Mesodermal cell (in vitro differentiated cells): ENCODE results near the gene RXRA.

Experiments used
- H3K27ac ChIP-seq: 2 replicates; pipeline ENCODE4 v1.7.0; 2013; ENCODE audit warnings: mild to moderate bottlenecking, low read depth, low read length, moderate library complexity; ENCODE audit not compliant: severe bottlenecking
- H3K36me3 ChIP-seq: 2 replicates; pipeline ENCODE4 v1.7.1; 2013; ENCODE audit warnings: mild to moderate bottlenecking, low read length, moderate library complexity; ENCODE audit not compliant: control insufficient read depth, insufficient read depth
- H3K4me1 ChIP-seq: one replicate; pipeline ENCODE4 v1.7.1; 2013; ENCODE audit warnings: mild to moderate bottlenecking, low read length; ENCODE audit not compliant: insufficient read depth, control insufficient read depth, poor library complexity, severe bottlenecking
- H3K4me3 ChIP-seq: 2 replicates; pipeline ENCODE4 v1.7.0; 2013; ENCODE audit warnings: low read length, control low read depth, mild to moderate bottlenecking; ENCODE audit not compliant: insufficient read depth, poor library complexity, severe bottlenecking; ENCODE audit errors: extremely low read depth
- H3K9me3 ChIP-seq: 2 replicates; pipeline ENCODE4 v1.7.1; 2013; ENCODE audit warnings: mild to moderate bottlenecking, low read length, moderate library complexity; ENCODE audit not compliant: control insufficient read depth
- WGBS, 2 experiments: methylation state at CpG; one replicate each; pipeline ENCODE4 v1.1.5; 2013; ENCODE audit warnings: missing lambda C conversion rate in 2 of 2; ENCODE audit not compliant: insufficient coverage in 2 of 2; 5-methylcytosine and 5-hydroxymethylcytosine counted together

Gene RXRA

GRCh38 chr9:134440636-134441226 lies 114.5 kb downstream of the RXRA start:
- H3K36me3 ChIP-seq, result peaks cover 7% of the 10 kb centered on the region
- H3K9me3 ChIP-seq, result no peaks in the 10 kb centered on the region
- H3K4me1 ChIP-seq, result peaks cover 7% of the 10 kb centered on the region
- no peak overlapping the region for H3K27ac ChIP-seq
- H3K4me3 ChIP-seq, result no peak overlapping the region
- WGBS, 2 experiments, result 82 to 87% methylated on average over 11 to 16 of the region's 16 CpGs

DNA sequence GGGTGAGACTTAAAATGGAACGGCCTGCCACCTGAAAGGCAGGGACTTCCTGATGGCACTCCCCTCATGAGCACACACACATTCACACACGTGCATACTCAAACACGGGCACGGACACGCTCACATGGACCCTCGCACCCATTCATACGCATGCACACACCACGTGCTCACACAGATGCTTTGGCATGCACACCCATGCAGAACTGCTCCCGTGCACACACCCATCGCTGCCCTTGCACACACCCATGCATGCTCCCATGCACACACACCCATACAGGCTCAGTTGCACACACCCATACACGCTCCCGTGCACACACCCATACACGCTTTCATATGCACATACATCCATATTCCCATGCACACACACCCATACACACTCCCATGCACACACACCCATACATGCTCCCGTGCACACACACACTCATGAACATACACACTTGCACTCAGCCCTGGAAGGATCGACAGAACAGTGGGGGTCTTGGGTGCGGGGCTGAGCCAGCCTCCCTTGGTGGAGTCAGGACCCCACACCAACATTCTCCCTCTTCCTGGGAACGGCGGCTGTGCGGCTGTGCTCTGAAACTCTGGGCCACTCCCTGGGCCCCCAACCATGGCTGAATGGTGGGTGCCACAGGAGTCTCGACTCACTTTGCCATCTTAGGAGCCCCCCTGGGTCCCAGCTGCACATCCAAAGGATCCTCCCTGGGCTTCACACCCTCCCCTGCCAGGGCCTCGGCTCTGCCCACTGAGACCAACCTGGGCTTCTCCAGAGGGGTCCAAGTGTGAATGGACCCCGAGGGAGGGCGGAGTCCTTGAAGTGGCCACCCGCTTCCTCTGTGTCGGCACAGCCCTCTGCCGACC lies 115.2 kb downstream of the RXRA start:
- Histone ChIP-seq H3K27ac (no peak overlapping the region), H3K4me3 (no peak overlapping the region), H3K36me3 (peaks cover under 1% of the 10 kb centered on the region), H3K9me3 (no peaks in the 10 kb centered on the region), H3K4me1 (peaks cover 7% of the 10 kb centered on the region)
- WGBS, 2 experiments, result 92 to 93% methylated on average over 19 to 26 of the region's 26 CpGs

DNA sequence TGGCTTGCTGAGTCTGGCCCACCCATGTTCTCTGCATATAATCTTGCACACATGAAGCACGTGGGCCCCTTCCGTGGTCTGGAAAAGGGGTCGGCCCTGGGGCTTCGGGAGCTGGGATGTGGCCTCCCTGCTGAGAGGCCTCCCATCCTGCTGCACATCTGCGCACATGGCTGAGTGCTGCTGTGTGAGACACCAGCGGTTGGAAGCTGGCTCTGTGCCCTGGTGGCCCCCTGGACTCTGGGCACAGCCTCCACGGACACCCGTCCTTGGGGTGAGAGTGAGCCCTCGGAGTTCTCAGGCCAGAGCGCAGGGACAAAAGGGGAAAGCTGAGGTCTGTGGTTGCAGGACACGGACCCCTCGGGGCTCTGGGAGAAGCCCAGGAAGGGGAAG lies 115.8 kb downstream of the RXRA start:
- WGBS, 2 experiments, result 83% methylated on average over 12 of the region's 12 CpGs
- Histone ChIP-seq H3K4me3 (no peak overlapping the region), H3K27ac (no peak overlapping the region), H3K36me3 (no peaks in the 10 kb centered on the region), H3K4me1 (peaks cover 7% of the 10 kb centered on the region), H3K9me3 (no peaks in the 10 kb centered on the region)

- 69 to 77% methylated on average over 19 to 20 of the region's 21 CpGs for WGBS, 2 experiments
- H3K9me3 ChIP-seq, result no peaks in the 10 kb centered on the region
- no peaks in the 10 kb centered on the region for H3K36me3 ChIP-seq
- H3K27ac ChIP-seq, result no peak overlapping the region
- H3K4me1 ChIP-seq, result peaks cover 7% of the 10 kb centered on the region
- H3K4me3 ChIP-seq, result no peak overlapping the region
These were observed 116.4 kb downstream of the RXRA start for GRCh38 chr9:134442486-134443173.

DNA sequence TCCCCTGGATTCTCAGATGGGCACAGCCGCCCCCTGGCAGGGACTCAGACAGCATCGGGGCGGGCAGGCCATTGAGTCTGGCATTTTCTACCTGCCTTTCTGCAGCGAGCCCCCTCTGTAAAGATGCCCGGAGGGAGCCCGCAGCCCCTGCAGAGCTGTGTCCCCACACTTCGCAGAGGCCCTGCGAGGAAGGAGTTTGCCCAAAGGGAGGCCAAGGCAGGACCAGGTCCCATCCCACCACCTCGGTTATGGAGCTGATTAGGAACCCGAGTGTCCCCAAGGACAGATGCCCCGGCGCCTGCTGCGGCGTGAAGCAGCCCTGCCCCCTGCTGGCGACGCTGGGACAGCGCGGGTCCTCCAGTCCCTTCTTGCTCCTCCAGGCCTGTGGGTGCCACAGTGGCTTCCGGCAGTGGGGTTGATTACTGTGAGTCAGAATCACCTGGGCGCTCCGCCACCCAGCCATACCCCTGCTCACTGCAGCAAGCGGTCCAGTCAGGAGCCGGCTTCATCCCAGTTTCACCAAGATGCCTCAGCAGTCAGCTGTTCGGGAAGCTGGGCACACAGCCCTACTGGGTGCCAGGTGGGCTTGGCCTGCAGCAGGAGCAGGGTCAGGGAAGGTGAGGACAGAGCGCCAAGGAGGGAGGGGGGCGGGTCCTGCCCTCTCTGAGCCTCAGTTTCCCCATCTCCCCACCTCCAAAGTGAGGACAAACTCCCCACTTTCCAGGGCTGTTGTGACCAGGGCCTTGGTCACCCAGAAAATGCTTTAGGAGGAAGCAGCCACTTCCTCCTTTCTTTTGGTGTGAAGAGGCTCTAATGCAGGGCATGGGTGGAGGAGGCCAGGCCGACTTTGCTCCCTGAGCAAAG lies 117.2 kb downstream of the RXRA start:
- Histone ChIP-seq H3K36me3 (no peaks in the 10 kb centered on the region), H3K27ac (no peak overlapping the region), H3K9me3 (peaks cover 7% of the 10 kb centered on the region), H3K4me3 (no peak overlapping the region), H3K4me1 (peaks cover 7% of the 10 kb centered on the region)
- 26 to 30% methylated on average over 23 to 25 of the region's 27 CpGs for WGBS, 2 experiments

GRCh38 chr9:134444038-134444315 lies 117.7 kb downstream of the RXRA start:
- H3K4me1 ChIP-seq, result peaks cover 7% of the 10 kb centered on the region
- no peaks in the 10 kb centered on the region for H3K36me3 ChIP-seq
- no peak overlapping the region for H3K27ac ChIP-seq
- peaks cover 13% of the 10 kb centered on the region for H3K9me3 ChIP-seq
- WGBS, 2 experiments, result 80 to 83% methylated on average over 1 of the region's 2 CpGs
- H3K4me3 ChIP-seq, result no peak overlapping the region

GRCh38 chr9:134445000-134445399 lies 118.7 kb downstream of the RXRA start:
- WGBS, 2 experiments, result 80 to 84% methylated on average over 8 of the region's 8 CpGs

GRCh38 chr9:134449180-134449916 lies 123.1 kb downstream of the RXRA start:
- Histone ChIP-seq H3K27ac (peak overlapping the region; percentile 41), H3K9me3 (peaks cover 13% of the 10 kb centered on the region), H3K36me3 (no peaks in the 10 kb centered on the region), H3K4me1 (peaks cover 8% of the 10 kb centered on the region), H3K4me3 (no peak overlapping the region)
- 10 to 11% methylated on average over 7 to 9 of the region's 10 CpGs for WGBS, 2 experiments

More at GRCh38 chr9:134445000-134445399, 118.7 kb downstream of the RXRA start:
- peaks cover 8% of the 10 kb centered on the region for H3K4me1 ChIP-seq
- H3K4me3 ChIP-seq, result no peak overlapping the region
- H3K9me3 ChIP-seq, result peaks cover 13% of the 10 kb centered on the region
- H3K27ac ChIP-seq, result no peak overlapping the region
- H3K36me3 ChIP-seq, result no peaks in the 10 kb centered on the region

DNA sequence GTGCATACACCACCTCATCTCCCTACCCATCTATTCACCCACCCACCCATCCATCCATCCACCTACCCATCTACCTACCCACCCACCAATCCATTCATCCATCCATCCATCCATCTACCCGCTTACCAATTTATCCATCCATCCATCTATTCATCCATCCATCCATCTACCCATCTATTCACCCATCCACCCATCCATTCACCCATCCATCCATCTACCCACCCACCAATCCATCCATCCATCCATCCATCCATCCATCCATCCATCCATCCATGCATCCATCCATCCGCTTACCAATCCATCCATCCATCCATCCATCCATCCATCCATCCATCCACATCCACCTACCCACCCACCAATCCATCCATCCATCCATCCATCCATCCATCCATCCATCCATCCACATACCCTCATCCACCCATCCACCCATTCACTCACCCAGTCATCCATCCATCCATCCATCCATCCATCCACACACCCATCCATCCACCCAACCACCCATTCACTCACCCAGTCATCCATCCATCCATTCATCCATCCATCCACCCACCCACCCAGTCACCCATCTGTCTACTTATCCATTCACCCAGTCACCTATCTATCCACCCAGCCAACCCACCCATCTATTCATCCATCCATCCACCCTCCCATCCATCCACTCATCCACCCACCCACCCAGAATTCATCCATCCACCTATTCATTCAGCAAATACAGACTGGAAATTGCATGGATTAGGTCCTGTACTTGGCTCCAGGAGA lies 125.6 kb downstream of the RXRA start:
- Histone ChIP-seq H3K36me3 (no peaks in the 10 kb centered on the region), H3K9me3 (peaks cover 13% of the 10 kb centered on the region), H3K27ac (no peak overlapping the region), H3K4me3 (no peak overlapping the region), H3K4me1 (peaks cover 29% of the 10 kb centered on the region)
- WGBS, 2 experiments, result 94 to 100% methylated on average over 1 of the region's 2 CpGs
